Hematopoietic multipotent progenitor cell treated with erythropoietin and hydrocortisone succinate and interleukin-3 and kit ligand, for 17 days (in vitro differentiated cells): ENCODE data around the gene LGMN.
A peak's percentile ranks its signal among the peaks of the same experiment; 100 is the strongest.
"Not testable (repeated sequence)": the region's sequence is repeated elsewhere in the genome, so short reads cannot be mapped to it uniquely, and the experiment has no call there.

Experiments used
- DNase-seq: peaks from one replicate; pipeline ENCODE4 v3.0.0-alpha.2; 2015; ENCODE audit warnings: low spot score

LGMN gene

GRCh38 chr14:92760524-92760805, 12.0 kb upstream of the LGMN start:
- no peak for DNase-seq

GRCh38 chr14:92759679-92760523, 11.5 kb upstream of the LGMN start:
- no peak for DNase-seq

- DNase-seq: no peak
These were observed 10.9 kb upstream of the LGMN start for GRCh38 chr14:92759300-92759678.

- DNase-seq: no peak
These were observed 8.0 kb upstream of the LGMN start for GRCh38 chr14:92756446-92756845.

- DNase-seq: no peak
These were observed 7.1 kb upstream of the LGMN start for GRCh38 chr14:92755495-92755894.

GRCh38 chr14:92754966-92755365, 6.5 kb upstream of the LGMN start:
- DNase-seq: no peak

- no peak for DNase-seq
These were observed 4.8 kb upstream of the LGMN start for GRCh38 chr14:92753250-92753649.

- no peak for DNase-seq
These were observed 3.4 kb upstream of the LGMN start for GRCh38 chr14:92751819-92752218.

GRCh38 chr14:92750994-92751400, 2.6 kb upstream of the LGMN start:
- no peak for DNase-seq

GRCh38 chr14:92750222-92750728, 1.8 kb upstream of the LGMN start:
- not testable (repeated sequence) for DNase-seq

- DNase-seq: no peak
These were observed 647 bp downstream of the LGMN start for GRCh38 chr14:92747701-92748258.

GRCh38 chr14:92744198-92744597, 4.2 kb downstream of the LGMN start:
- DNase-seq: no peak

GRCh38 chr14:92740440-92740839, 8.0 kb downstream of the LGMN start:
- DNase-seq: no peak

- no peak for DNase-seq
These were observed 10.7 kb downstream of the LGMN start for GRCh38 chr14:92737619-92738188.

GRCh38 chr14:92737206-92737605, 11.2 kb downstream of the LGMN start:
- DNase-seq: no peak

GRCh38 chr14:92735344-92735743, 13.1 kb downstream of the LGMN start:
- DNase-seq: no peak

GRCh38 chr14:92734618-92735017, 13.8 kb downstream of the LGMN start:
- no peak for DNase-seq

GRCh38 chr14:92733007-92733406, 15.4 kb downstream of the LGMN start:
- no peak for DNase-seq

GRCh38 chr14:92731622-92732115, 16.8 kb downstream of the LGMN start:
- DNase-seq: no peak

- no peak for DNase-seq
These were observed 18.6 kb downstream of the LGMN start for GRCh38 chr14:92729634-92730358.

- peak; percentile 24 for DNase-seq
These were observed 19.6 kb downstream of the LGMN start for GRCh38 chr14:92728759-92729364.

- no peak for DNase-seq
These were observed 21.5 kb downstream of the LGMN start for GRCh38 chr14:92726933-92727262.
